Measurements from ENCODE around the gene SLC39A11. TPM values are rescaled to one million over a fixed set of nuclear protein-coding genes. Genes with fewer than 3 reads are reported as not detected.
A peak's percentile ranks its signal among the peaks of the same experiment; 100 is the strongest.

SLC39A11 gene
- total RNA-seq, 1 experiment from 2014 or later: 15.2 TPM

DNA sequence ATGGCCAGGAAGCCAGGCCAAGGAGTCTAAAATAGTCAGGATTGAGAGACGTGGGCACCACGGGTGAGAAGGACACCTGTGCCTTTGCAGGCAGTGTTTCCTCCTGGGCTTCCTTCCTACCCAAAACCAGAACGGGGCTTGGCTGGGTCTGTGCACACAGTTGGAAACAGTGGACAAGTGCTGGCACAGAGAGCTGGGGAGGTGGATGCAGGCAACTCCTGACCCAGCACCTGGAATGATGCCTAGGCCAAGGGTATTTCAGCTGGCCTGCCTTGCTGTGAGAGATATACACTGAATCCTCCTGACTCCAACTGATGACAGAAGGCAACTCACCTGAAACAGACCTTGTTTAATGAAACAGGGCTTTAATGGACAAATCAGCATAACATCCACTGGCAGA lies 186.2 kb downstream of the SLC39A11 start:
- no peak overlapping the region for H2BK15ac ChIP-seq (ENCODE audit: low read depth, low read length)
- no peak overlapping the region for H2BK120ac ChIP-seq (ENCODE audit: low read depth, low read length, poor library complexity, severe bottlenecking)
- no peak overlapping the region for H4K5ac ChIP-seq (ENCODE audit: insufficient read length, low read depth, low read length)
- H3K56ac ChIP-seq (ENCODE audit: insufficient read length, low read depth, low read length): no peak overlapping the region
- H3K18ac ChIP-seq (ENCODE audit: insufficient read length, low read depth, low read length): no peak overlapping the region
- no peaks in the 10 kb centered on the region for H3K27me3 ChIP-seq (ENCODE audit: insufficient read depth, low read length)
- H4K20me1 ChIP-seq (ENCODE audit: control insufficient read depth, insufficient read depth, insufficient read length): no peaks in the 10 kb centered on the region
- H3T11ph ChIP-seq (ENCODE audit: low read length): no peak overlapping the region
- Mint-ChIP-seq H3K4me1 (peaks cover under 1 to 5% of the 10 kb centered on the region in 2 experiments; a peak in 2 of 4 replicates), H3K27ac (peak overlapping the region in 1 of 3 experiments; percentile 63; a peak in 1 of 7 replicates), H3K4me3 (no peak overlapping the region), H3K9me3 (no peaks in the 10 kb centered on the region), H3K36me3 (ENCODE audit: insufficient read depth in 1 of 3, low read depth in 3 of 3) (no peaks in the 10 kb centered on the region; a peak in 1 of 7 replicates), H3K27me3 (ENCODE audit: low read depth) (no peaks in the 10 kb centered on the region)
- no peaks in the 10 kb centered on the region for H3K79me1 ChIP-seq (ENCODE audit: insufficient read depth, low read depth, low read length, poor library complexity, severe bottlenecking)
- no peak overlapping the region for H4K91ac ChIP-seq (ENCODE audit: insufficient read length, low read depth, low read length)
- TF ChIP-seq CTCF (conservative IDR thresholded peaks at IDR 0.05): no peak
- no peak overlapping the region for H3K4ac ChIP-seq (ENCODE audit: low read depth, low read length)
- no peak overlapping the region for H4K8ac ChIP-seq (replicated peaks; ENCODE audit: insufficient read length, low read depth, low read length)
- no peak overlapping the region for H2AK5ac ChIP-seq (ENCODE audit: insufficient read length, low read length)
- no peak overlapping the region for H3K27ac ChIP-seq (ENCODE audit: insufficient read length, low read depth, low read length)
- H3K23ac ChIP-seq (ENCODE audit: insufficient read length, low read depth, low read length): no peak overlapping the region
- no peak overlapping the region for H2AFZ ChIP-seq (ENCODE audit: low read length)
- no peak overlapping the region for H3K4me2 ChIP-seq (ENCODE audit: insufficient read depth, insufficient read length, low read length)
- H3K23me2 ChIP-seq (ENCODE audit: insufficient read length, low read depth, low read length, poor library complexity, severe bottlenecking): no peaks in the 10 kb centered on the region
- H3K4me1 ChIP-seq (ENCODE audit: insufficient read depth, low read length): no peaks in the 10 kb centered on the region
- H2BK5ac ChIP-seq (ENCODE audit: insufficient read length, low read length): no peak overlapping the region
- H3K14ac ChIP-seq (ENCODE audit: insufficient read depth, low read length): no peak overlapping the region
- H3K79me2 ChIP-seq (ENCODE audit: insufficient read depth, low read length): no peaks in the 10 kb centered on the region
- DNase-seq: no peak
- H3K9ac ChIP-seq (ENCODE audit: extremely low read depth, insufficient read length, low read length): no peak overlapping the region
- no peaks in the 10 kb centered on the region for H3K9me3 ChIP-seq (ENCODE audit: control insufficient read depth, low read depth, low read length)
- no peak overlapping the region for H2BK12ac ChIP-seq (ENCODE audit: insufficient read length, low read depth, low read length)
- H2BK20ac ChIP-seq (ENCODE audit: low read depth, low read length, poor library complexity, severe bottlenecking): no peak overlapping the region
- no CpG with 5 or more reads among the region's 3 CpGs for WGBS (ENCODE audit: extremely low coverage, insufficient read length, low lambda C conversion rate)
